CD4-positive, alpha-beta T cell treated with Interleukin-15 for 1 hour (primary cell): Measurements from ENCODE around the gene ADAMTS2.

Source experiments
- DNase-seq: peaks from one replicate; pipeline ENCODE4 v3.0.0-alpha.2; 2020

ADAMTS2 gene

DNA sequence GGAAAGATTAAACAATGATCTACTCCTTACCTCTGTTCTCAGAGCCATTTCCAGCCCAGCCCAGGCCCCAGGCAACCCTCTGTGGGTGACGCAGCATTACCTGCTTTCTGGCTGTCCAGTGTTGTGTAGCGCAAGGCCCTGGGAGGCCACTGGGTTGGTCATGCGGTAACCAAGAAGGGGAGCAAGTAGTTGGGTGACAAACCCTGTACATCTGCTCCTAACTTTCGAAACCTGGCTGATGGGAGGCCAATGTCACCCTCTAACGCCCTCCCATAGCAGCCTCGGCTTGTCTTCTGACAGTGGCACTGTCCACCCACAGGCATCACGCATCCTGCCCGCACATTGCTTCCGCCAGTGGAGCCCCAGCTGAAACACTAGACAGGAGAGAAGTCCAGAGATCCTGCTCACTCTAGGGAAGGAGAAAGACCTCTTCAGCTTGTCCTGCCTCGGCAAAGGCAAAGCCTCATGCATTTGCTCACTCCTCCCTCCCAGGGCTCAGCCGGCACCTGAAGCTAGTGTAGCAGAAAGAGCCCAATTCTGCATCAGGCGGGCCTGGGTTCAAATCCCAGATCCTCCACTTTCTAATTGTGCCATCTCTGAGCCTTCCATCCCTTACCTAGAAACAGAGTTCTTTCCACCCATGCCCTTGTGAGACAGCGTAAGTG is 94.6 kb downstream of the ADAMTS2 start:
- DNase-seq = no peak

DNA sequence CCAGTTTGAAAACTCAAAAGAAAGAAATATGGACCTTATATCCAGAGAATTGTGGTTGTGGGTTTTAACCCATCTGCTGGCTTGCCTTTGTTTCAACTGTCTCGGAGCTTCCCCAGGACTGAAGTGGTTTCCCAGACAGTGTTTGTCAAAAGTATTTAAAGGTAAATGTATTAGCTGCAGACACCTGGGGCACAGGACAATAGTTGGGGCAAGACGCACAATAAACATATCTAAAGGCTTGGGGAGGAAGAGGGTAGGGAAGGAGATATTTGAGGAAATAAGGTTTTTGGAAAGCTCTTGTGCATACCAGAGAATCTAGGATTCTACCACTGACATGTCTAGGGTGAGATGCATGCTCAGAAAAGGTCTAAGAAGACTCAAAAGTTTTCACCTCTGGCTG is 99.0 kb downstream of the ADAMTS2 start:
- DNase-seq = no peak

DNA sequence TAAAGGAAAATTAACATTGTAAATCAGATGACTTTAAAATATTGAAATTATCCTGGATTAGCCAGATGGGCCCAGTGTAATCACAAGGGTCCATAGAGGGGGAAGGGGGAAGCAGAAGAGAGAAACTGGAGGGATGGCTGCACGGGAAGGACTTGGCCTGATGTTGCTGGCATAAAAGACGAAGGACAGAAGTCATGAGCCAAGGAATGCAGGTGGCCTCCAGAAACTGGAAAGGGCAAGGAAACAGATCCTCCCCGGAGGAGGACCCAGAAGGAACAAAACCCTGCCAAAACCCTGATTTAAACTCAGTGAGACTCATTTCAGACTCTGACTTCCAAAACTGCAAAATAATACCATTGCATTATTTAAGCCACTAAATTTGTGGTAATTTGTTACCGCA is 100.2 kb downstream of the ADAMTS2 start:
- no peak for DNase-seq

DNA sequence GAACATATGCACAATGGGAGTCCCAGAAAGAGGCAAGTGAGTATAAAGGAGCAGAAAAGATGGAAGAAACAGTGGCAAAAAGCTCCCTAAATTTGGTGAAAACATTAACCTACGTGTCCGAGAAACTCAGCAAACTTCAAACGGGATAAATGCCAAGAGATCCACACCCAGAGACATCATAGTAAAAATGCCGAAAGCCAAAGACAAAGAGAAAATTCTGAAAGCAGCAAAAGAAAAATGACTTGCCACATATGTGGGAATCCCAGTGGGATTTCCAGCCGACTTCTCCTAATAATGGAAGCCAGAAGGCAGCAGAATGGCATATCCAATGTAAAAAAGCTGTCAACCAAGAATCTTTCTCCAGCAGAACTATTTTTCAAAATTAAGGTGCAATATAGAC is 101.2 kb downstream of the ADAMTS2 start:
- DNase-seq = no peak

DNA sequence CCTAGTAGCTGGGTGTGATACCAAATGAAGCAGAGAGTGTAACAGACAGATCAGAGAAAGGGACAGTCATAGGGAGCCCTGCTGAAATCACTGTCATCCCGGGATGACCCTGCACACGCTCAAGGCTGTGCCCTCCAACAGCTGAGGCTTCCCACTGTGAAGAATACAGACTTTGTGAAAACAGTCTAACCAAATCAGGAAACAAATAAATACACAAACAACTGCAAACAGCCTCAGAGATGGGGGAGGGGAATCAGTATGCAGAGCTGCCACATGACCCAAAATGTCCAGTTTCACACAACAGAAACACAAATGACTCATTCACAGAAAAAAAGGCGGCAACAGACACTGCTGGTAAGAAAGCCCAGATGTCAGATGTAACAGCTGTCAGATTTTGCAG is 101.9 kb downstream of the ADAMTS2 start:
- DNase-seq = no peak

DNA sequence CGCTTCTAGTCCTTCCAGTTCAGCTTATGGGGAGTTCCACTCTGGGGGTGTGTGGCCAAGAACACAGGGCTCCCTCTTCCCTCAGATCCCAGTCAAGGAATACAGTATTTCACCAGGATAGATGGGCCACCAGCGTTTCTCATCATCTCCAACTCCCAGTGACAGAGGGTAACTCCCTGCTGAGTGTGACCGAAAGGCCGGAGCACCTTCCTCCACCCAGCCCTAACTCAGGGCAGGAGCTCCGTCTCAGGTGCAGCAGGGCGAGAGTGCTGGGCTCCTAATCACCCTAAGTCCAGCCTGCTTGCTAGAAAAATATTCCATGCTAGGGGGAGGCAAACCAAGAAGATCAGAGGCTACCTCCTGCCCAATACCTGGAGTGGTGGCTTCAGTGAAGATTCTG is 102.6 kb downstream of the ADAMTS2 start:
- DNase-seq = no peak

DNA sequence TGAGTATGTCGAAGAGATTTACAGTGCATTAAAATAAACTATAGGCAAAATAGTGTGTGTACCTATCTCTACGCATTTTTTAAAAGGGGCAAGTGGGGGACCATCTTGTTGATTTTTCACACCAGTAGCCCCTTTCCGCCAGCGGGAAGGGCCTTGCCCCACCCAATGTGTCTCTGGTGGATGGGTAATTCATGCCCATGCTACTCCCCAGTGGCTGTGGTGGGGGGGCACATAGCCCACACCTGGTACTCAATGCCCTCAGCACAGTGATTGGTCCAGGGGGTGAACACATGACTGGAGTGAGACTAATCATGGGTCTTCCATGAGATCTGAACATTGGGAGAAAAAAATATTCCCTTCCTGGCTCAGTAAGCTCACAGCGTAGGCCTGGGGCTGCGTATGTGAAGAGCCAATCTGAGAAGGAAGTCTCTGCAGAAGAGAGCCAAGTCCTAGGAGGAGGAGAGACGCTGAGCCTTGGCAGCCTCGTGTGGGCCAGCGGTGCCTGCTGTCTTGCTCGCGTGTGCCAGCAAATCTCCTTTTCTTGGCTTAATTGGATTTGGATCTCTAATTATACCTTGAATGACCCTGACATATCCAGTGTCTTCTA is 103.4 kb downstream of the ADAMTS2 start:
- DNase-seq = no peak

DNA sequence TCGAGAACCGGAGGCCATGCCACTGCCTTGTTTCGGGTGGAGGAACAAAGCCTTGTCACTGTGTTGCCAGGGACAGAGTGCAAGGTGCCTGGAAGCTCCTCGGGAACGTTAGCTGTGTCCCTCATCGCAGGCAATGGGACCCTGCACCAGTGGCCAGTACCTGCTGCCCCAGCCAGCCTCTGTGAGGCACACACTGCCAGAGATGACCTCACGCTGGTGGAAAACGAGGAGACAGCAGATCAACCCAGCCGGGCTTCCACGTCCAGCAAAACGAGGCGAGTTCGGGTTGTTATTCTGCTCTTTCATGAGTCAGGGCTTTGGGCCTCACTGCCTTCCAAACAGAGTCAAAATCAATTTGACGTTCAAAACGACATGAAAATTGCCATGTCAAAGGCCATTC is 104.1 kb downstream of the ADAMTS2 start:
- DNase-seq = no peak

DNA sequence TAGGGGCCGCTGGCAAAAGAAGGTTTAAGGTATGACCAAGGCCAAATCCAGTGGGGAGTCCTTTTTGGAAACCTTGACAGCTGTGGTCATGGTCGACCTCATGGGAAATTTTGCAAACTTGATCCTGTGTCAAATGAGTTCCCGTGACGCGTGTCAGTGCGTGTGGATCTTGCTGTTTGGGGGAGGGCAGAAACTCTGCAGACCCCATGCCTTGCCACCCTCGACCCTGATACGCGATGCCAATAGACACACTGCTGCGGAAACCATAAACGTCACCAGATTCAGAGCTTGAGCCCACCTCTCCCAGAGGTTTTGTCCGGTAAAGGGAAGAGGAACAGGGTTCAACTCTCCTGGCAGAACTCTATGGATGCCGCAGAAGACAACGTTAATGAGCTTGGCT is 104.7 kb downstream of the ADAMTS2 start:
- DNase-seq = no peak

DNA sequence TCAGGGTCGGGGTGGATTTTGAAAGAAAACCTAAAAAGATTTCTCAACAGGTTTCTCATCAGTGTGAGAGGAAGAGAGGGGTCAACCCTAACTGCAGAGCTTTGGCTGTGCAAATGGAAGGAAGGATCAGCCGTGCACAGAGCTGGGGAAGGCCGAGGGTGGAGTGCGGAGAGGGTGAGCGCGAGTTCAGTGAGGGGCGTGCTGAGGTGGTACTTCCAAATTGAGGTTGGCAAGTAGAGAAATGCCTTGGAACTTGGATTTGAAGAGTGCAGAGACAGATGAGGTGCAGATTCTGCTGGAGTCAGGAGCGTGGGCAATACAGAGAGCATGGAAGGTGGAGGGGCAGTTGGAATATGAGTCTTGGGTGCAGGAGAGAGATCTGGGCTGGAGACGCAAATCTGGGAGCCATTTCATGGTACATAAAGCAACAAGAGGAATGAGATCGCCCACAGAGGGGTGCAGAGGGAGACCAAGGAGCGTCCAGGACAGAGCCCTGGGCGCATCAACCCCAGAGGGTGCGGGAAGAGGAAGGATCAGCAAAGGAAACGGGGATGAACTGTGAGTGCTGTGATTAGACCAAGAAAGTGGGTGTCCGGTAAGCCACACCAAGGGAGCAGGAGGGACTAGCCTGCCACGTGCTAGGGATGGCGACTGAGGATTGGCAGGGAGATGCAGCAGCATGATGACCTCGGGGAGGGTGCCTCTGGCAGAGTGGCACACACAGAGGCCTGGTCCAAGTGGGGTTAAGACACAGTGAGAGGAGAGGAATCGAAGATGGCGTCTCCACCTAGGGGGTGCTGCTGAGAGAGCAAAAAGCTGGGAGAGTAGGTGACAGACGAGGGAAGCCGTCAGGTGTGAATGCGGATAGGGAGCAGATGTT is 105.8 kb downstream of the ADAMTS2 start:
- DNase-seq = no peak

DNA sequence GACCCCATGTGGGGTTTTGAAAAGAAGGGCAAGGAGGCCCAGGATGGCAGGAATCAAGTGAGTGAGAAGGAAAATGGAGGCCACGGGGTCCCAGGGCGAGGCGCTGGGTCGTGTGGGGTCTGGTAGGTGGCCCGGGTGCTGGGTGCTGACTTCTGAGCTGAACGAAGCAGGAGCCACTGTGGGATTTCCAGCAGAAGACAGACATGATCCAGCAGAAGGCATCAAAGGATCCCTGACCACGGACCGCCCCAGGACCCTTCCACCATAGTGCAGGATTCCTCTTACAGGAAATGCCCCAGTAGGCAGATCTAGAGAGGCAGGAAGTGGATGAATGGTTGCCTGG is 106.7 kb downstream of the ADAMTS2 start:
- no peak for DNase-seq

DNA sequence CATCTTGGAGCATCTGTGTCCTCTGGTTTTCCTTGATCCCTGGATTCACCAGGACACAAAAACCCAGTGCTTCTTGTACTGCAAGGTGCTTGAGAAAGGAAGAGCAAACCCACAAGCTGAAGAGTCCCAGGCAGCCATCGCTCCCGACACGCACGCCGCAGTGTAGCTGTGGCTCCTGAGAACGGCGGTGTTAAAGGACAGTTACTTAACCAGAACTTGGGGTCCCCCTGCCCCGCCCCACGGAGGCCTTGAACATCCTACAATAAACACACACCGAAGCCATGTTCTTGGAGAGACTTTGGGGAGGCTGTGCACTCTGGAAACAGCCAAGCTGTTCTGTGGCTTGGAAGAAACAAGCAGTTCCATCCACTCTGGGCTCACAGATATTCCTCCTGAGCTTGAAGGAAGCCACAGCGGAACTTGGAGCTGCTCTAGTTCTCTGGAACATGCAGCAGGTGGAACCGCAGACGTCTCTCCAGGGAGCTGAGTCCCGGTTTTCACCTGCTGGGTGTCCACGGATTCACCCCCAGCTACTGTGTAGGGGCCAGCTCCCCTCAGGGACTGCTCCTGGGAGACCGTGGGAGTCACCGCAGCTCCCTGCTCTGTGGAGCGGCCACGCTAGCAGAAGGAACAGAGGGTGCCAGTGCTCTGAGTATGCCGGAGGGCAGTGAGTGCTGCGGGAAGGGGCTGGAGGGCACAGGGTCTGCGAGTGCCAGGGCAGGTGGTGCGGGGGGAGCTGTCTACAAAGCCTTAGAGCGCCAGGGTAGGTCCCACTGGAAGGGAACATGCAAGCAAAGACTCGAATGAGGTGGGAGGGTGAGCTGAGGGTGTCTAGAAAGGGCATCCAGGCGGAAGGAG is 107.3 kb downstream of the ADAMTS2 start:
- no peak for DNase-seq

DNA sequence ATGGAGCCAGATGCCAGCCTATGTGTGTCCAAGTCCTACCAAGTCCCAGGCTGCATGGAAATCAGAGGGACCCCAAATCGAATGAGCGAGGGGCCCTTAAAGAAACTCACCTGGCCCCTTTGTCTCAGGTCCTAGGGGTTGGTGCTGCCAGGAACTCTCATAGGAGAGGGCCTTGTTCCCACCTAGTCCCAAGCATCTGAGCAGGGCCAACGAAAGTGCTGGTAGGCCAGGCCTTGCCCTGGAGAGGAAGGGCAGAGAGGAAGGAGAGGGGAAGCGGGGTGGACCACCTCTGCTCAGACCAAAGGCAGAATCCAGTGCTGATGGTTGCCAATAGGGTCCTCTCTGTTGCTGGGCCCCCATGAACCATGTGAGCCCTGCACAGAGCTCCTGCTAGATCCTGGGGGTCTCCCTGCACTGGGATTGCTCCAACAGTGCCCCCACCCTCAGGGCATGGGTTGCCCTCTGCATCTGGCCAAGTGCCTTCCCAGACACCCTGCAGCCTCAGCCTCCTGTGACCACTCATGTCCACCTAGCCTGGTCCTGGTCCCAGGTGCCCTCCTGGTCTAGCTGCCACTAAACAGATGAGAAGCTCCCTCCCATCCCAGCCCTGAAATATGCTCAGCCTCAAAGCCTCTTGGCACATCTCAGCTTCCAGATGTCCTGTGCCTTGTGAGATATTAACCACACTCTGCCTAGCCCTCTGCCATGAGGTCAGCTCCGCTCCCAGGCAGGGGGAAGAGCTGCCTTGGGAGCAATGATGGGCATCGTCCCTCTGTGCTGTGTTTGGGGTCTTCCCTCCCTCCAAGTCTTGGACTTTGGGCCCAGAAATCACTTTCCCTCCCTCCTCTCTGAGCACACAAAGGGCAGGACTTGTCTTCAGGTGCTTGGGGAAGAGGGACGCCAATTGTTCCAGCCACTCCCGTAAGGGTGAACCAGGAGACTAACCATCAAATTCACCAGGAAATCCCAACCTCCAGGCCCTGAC is 109.6 kb downstream of the ADAMTS2 start:
- DNase-seq = no peak

DNA sequence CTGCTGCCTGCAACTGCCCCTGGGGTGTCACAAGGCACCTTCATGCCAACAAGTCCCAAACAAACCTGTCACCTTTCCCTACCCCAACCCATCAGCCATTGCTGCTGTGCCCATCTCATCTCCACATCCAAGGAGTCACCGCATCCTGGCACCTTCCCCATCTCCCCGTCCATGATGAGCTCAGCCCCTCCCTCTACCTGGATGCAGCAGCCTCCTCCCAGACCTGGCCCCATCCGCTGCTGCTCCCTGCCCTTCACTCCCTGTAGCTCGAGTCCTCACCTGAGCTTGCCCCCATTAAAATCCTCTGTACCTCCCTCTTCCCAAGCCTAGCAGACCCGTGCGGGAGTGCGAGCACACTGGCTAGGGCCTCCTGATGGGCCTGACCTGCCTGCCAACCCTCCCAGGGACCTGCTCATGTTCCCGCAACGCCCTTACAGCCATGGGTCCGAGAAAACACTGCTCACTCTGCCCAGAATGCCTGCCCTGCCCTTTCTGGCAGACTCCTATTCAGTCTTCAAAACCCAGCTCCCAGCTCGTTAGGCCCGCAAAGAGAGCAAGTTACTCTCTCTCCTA is 110.6 kb downstream of the ADAMTS2 start:
- no peak for DNase-seq

DNA sequence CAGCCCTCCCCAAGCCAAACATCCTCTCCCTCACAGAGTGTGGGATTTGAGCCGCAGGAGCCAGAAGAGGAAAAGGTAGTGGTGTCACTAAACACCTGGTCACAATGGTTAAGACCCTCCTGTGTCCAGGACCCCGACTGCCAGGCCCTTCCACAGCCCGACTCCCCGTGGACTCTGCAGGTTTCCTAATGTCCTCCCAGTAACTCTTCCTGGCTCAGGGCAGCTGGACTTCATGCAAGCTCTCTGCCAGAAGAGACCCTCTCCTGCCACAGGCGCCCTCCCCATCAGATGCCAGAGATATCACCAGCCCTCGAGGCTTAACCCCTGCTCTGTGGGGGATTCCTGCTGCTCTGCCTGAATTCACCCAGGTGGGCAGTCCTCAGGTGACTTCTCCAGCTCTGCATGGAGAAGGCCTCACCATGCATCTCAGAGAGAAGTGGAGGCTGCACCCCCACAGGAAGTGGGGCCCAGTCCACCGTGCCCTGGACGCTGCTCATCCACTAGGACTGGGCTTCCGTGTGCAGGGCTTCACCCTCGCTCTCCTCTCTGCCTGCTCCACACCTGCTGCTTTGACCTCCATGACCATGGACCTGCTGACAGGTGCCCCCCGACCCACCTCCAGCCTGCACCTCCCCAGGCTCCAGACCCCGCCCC is 111.2 kb downstream of the ADAMTS2 start:
- DNase-seq = no peak

DNA sequence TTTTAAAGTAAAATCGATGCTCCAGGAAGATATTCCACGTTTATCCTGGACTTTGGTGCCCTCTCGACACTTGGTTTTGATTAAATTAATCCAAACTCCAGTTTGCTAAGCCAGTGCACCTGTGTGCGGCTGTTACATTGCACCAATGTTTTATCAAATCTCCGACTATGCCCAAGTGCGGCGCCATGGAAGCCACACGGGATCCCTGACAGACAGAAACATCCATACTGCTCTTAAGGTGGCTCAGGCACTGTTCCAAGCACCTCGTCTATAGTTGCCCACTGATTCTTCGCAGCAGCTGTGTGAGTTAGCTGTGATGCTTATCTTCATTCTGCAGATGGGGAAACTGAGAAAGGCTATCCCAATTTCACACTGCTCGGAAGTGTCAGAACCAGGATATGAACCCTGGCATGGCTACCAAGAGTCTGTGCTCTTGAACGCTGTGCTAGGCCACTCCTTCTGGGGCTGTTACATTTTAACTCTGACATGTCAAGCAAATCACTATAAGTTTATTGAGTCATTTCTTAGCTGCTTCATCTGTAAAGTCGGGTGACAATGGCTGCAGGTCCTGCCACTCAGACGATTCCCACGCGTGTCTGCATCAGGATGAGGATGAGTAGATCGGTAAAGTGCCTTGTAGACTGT is 113.0 kb downstream of the ADAMTS2 start:
- no peak for DNase-seq

DNA sequence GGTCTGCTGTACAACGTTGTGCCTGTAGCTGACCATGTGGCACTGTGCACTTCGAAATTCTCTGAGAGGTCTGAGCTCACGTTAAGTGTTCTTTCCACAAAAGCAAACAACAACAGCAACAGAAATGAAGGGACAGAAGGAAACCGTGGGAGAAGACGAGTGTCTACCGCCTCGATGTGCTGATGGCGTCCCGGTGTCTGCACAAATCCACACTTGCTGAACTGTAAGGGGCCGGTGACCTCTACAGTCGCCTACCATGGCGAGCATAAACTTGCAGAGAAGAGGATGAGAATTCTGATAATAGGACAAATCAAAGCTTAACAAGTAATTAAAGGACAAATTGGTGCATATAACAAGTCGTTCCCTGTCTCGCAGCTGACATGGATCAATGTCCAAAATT is 114.0 kb downstream of the ADAMTS2 start:
- DNase-seq = no peak

DNA sequence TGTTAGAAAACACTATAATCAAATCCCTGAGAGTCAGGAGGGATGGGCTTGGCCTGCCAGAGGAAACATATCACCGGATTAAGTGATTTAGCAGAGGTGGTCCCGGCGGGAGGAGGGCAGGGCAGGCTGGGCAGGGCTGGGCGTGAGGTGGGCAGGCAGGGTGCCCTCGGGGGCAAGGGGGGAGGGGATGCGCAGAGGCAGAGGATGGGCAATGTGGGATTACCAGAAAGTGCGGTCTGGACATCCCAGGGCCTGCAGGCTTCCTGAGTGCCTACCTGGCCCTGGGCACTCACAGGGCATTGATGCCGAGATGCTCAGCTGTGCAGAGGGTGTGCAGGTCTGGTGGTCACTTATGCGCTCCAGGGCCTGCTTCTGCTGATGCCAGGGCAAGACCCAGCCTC is 115.2 kb downstream of the ADAMTS2 start:
- no peak for DNase-seq

DNA sequence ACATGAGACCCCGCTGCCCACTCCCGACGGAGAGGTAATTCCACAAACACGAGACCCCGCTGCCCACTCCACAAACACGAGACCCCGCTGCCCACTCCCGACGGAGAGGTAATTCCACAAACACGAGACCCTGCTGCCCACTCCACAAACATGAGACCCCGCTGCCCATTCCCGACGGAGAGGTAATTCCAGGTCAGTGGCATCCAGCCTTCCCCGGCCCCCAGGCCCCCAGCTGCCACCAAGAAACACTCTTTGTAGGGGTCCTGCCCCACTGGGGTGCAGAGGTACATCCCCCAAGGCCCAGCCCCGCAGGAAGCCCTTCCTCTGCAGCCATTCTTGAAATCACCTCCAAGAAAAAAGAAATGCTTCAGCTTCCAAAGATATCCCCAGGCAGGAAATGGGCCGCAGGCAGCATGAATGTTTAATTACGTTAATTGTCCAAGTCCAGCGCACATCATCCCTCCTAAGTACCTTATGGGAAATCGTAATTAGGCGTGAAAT is 115.9 kb downstream of the ADAMTS2 start:
- DNase-seq = no peak
